GM21423 (cell line): Measurements from ENCODE around the gene ROBO2.

ENCODE experiments used
- ATAC-seq: cut with Tn5 transposase; IDR thresholded peaks from one replicate; pipeline ENCODE4 v1.9.1; 2021; ENCODE audit warnings: mild to moderate bottlenecking, moderate library complexity; ENCODE audit not compliant: unreplicated experiment

ROBO2 gene

DNA sequence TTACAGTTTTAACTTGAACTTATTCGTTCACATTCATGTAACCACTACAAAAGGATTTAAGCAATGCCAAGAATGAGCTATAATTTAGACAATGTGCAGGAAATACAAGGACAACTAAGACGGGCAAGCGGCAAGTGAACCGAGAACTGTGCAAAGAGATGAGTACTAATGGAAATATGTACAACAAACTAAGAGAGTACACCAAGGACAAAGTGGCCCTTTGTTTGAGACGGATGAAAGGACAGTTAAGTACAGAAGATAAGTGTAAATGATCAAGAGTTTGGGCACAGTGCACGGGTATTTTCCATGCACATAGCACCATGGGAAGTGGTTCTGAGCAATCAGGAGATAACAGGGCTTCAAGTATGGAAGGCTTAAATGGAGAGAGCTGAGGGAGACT lies 281.7 kb downstream of the ROBO2 start:
- ATAC-seq = no peak

GRCh38 chr3:77323626-77324025 lies 283.7 kb downstream of the ROBO2 start:
- no peak for ATAC-seq

DNA sequence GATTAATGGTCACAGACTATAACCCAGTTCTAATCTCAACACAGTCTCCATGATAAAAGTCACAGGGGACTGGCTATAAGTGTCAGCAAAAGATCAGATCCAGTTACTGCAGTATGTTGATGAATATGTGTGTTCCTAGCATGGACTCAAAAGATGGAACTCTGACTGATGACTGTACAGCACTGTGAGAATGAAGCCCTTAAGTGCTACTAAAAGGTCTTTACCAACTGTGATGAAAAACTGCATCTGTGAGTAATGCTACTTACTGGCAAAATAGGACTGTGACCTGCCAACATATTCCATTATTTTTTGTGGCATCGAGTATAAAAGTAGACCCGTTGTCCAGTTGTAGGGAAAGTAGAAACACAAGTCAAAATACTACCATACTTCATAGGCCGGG lies 284.2 kb downstream of the ROBO2 start:
- ATAC-seq = no peak

- no peak for ATAC-seq
Measured at GRCh38 chr3:77325280-77325679, 285.4 kb downstream of the ROBO2 start.

GRCh38 chr3:77325702-77326101 lies 285.8 kb downstream of the ROBO2 start:
- no peak for ATAC-seq

GRCh38 chr3:77326586-77326985 lies 286.7 kb downstream of the ROBO2 start:
- ATAC-seq = no peak

DNA sequence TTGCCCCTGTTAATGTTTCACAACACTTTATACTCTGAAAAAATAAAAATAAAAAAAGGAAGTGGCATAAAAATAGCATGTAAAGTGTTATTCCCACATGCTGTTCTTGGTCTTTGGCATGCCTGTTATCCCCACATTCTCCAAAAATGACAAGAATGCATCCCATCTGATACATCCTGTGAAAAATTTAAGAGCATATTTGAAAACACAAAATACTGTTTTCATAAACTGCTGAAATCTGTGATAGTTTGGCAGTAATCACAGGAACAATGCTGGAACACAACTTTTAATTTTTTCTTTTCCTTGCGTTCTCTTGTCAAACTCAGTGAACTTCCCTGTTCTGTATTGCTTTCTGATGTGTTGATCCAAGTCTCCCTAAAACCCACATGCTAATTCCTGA lies 288.8 kb downstream of the ROBO2 start:
- ATAC-seq = no peak

DNA sequence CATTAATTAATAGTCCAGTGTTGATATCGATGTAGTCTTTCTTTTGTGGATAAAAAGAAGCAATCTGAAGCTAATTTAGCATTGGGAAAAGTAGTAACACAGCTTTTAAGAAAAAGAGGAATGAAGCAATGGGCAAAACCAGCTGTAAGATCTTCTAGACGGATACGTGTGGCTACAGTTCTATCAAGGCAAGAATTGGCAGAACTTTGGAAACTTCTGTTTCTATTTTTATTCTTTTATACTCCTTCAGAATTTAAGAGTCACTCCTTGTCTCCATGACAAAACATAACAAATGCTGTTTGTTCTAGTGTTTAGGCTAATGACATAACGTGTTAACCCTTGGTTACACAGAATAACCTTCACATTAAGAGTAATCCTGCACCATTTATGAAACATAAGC lies 289.2 kb downstream of the ROBO2 start:
- ATAC-seq = no peak

GRCh38 chr3:77338195-77338594 lies 298.3 kb downstream of the ROBO2 start:
- no peak for ATAC-seq

GRCh38 chr3:77342027-77342426 lies 302.1 kb downstream of the ROBO2 start:
- ATAC-seq = no peak

- no peak for ATAC-seq
Measured at GRCh38 chr3:77342688-77343087, 302.8 kb downstream of the ROBO2 start.

- ATAC-seq = no peak
Measured at GRCh38 chr3:77345009-77345408, 305.1 kb downstream of the ROBO2 start.

GRCh38 chr3:77348244-77348855 lies 308.5 kb downstream of the ROBO2 start:
- no peak for ATAC-seq

DNA sequence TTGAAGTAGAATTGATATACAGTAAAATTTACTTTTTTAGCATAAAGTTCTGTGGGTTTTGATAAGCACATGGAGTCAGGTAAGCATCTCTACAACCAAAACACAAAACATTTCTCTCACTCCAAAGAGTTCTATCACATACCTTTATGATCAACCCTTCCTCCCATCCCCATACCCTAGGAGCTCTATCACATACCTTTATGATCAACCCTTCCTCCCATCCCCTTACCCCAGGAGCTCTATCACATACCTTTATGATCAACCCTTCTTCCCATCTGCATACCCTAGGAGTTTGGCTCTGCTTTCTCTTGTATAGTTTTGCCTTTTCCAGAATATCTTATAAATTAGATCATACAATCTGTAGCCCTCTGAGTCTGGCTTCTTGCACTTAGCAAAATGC lies 315.1 kb downstream of the ROBO2 start:
- no peak for ATAC-seq

GRCh38 chr3:77362936-77363335 lies 323.0 kb downstream of the ROBO2 start:
- no peak for ATAC-seq

- no peak for ATAC-seq
Measured at GRCh38 chr3:77365152-77365551, 325.3 kb downstream of the ROBO2 start.

- ATAC-seq = no peak
Measured at GRCh38 chr3:77370413-77370812, 330.5 kb downstream of the ROBO2 start.

DNA sequence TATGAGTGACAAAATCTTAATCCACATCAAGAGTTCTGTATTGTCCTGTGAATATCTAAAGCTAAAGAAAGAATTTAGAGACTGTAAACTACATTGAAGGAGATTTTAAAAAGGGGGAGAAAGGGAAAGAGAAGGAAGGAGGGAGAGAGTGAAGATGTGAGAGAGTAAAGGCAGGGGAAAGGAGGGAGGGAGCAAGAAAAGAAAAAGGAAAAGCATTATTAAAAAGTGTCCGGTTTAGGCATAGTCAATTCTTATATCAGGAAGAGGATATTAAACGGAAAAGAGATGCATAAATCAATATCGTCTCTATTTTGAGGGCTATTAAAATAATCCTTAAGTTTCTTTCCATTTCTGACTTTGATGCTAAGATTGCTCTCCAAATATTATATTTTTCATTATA lies 332.1 kb downstream of the ROBO2 start:
- no peak for ATAC-seq

DNA sequence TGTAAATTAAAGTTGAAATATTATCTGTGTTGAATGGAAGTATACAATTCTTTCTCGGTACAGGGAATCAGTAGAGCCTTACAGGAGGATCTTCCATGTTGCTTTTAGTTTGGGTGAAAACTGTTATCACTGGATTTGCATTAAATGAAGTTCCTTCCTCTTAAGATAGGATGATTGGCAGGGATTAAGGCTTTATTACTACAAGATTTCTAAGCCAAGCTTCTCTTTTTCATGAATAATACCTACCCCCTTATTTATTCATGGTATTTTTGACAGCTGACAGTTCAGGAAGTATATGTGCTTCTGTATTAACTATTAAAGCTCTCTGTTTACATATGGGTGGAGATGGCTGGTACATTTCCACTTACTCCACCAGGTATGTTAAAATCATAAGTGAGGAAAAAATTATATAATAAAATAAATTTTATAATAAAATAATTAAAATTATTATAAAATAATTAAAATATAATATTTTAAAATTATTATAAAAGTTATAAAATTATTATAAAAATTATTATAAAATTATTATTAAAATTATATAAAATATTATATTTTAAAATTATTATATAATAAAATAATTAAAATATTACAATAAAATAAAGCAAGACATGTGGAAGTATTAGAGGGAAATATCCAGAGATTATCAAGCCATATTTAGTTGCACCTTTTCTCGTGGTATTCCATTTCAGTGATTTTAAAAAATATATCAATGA lies 332.9 kb downstream of the ROBO2 start:
- ATAC-seq = no peak

DNA sequence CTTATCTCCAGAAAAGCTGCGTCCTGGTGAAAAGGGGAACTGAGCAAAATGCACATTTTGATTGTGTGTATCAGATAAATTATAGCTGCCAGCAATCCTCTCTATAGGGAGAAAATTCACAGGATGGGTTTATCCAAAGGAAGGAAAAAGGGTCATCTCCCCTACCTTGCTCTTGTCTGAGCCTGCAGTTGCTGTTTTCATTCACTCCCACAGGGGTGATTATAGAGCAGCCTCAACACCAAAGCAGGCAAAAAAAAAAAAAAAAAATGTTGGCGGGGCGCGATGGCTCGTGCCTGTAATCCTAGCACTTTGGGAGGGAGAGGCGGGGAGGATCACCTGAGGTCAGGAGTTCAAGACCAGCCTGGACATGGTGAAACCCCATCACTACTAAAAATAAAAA lies 333.7 kb downstream of the ROBO2 start:
- ATAC-seq = no peak

DNA sequence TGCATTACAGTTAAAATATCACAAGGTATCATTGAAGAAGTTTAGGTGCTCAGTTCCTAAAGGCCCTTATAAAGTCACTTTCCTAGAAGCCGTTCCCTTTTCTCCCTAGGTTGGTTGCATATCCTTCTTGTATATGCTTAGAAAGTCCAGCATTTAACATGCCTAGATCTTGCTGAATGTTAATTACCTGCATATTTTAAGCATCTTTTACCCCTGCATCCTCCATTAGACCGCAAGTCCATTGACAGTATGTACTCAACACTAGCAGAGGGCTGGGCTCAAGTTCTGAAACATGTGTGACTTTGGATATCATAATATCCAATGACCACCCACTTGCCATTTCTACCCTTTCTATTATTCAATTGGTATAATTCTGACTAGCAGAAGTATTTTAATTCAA lies 336.6 kb downstream of the ROBO2 start:
- no peak for ATAC-seq

GRCh38 chr3:77377717-77378116 lies 337.8 kb downstream of the ROBO2 start:
- ATAC-seq = no peak

GRCh38 chr3:77380136-77380535 lies 340.2 kb downstream of the ROBO2 start:
- no peak for ATAC-seq
